CD4-positive, alpha-beta memory T cell (primary cell): Measurements from ENCODE around the gene SPATA3. TPM values are rescaled to one million over a fixed set of nuclear protein-coding genes. Genes with fewer than 3 reads are reported as not detected.

Experiments used
- CTCF ChIA-PET: fragments of 350-600 bp; sonication (Branson Sonifier 250); formaldehyde crosslinking; loops from one replicate; lab custom pipeline; 2021; ENCODE audit warnings: inconsistent platforms; ENCODE audit not compliant: partially characterized antibody; lab: Charles Lee
- POLR2A ChIA-PET: fragments of 350-600 bp; sonication (Branson Sonifier 250); formaldehyde crosslinking; loops from one replicate; lab custom pipeline; 2021; ENCODE audit not compliant: partially characterized antibody; lab: Charles Lee
- DNase-seq, 5 donors: peaks; one replicate each; pipeline versions ENCODE4 v3.0.0 to v3.0.0-alpha.2; 2020 to 2022; ENCODE audit warnings: mixed read lengths in 1 of 5
- H3K27ac ChIP-seq: one replicate; pipeline ENCODE4 v1.7.0; 2013; ENCODE audit warnings: low read depth, low read length
- H3K27me3 ChIP-seq: 2 replicates; pipeline ENCODE4 v1.7.0; 2013; ENCODE audit warnings: mild to moderate bottlenecking, low read length, moderate library complexity; ENCODE audit not compliant: insufficient read depth
- H3K36me3 ChIP-seq: 2 replicates; pipeline ENCODE4 v1.7.0; 2013; ENCODE audit warnings: mild to moderate bottlenecking, low read length, moderate library complexity; ENCODE audit not compliant: insufficient read depth
- H3K4me1 ChIP-seq: 2 replicates; pipeline ENCODE4 v1.7.0; 2013; ENCODE audit warnings: mild to moderate bottlenecking, low read length, moderate library complexity; ENCODE audit not compliant: insufficient read depth
- H3K4me3 ChIP-seq, 2 donors: one replicate each; pipeline ENCODE4 v1.7.0; 2013; ENCODE audit warnings: low read length in 2 of 2, mild to moderate bottlenecking in 1 of 2
- H3K9me3 ChIP-seq, 2 donors: one replicate each; pipeline ENCODE4 v1.7.0; 2013; ENCODE audit warnings: low read length in 2 of 2, control low read depth in 1 of 2; ENCODE audit not compliant: control insufficient read depth in 1 of 2
- H3K27ac Mint-ChIP-seq, 7 donors: one replicate each; pipeline ENCODE4 v1.8.0; 2020 to 2021; ENCODE audit warnings: mixed read lengths in 7 of 7, mild to moderate bottlenecking in 6 of 7, inconsistent platforms in 3 of 7, moderate library complexity in 3 of 7
- H3K27me3 Mint-ChIP-seq, 2 donors: one replicate each; pipeline ENCODE4 v1.8.0; 2020 to 2021; ENCODE audit warnings: mixed read lengths in 2 of 2
- H3K36me3 Mint-ChIP-seq, 2 donors: one replicate each; pipeline ENCODE4 v1.8.0; 2020 to 2021; ENCODE audit warnings: mixed read lengths in 2 of 2, inconsistent platforms in 1 of 2, mild to moderate bottlenecking in 1 of 2
- H3K4me1 Mint-ChIP-seq, 4 donors: one replicate each; pipeline ENCODE4 v1.8.0; 2020 to 2021; ENCODE audit warnings: mixed read lengths in 4 of 4, mild to moderate bottlenecking in 1 of 4
- H3K4me3 Mint-ChIP-seq, 8 donors: one replicate each; pipeline ENCODE4 v1.8.0; 2020 to 2021; ENCODE audit warnings: mixed read lengths in 8 of 8, mild to moderate bottlenecking in 7 of 8, moderate library complexity in 6 of 8, inconsistent platforms in 3 of 8
- H3K9me3 Mint-ChIP-seq, 8 donors: one replicate each; pipeline ENCODE4 v1.8.0; 2020 to 2021; ENCODE audit warnings: mixed read lengths in 8 of 8, mild to moderate bottlenecking in 5 of 8, inconsistent platforms in 3 of 8, moderate library complexity in 1 of 8
- intact Hi-C: fragments of 100-400 bp; cut with micrococcal nuclease; formaldehyde crosslinking; loops from one replicate; pipeline ENCODE4 v1.15.1; 2023
- polyA plus RNA-seq, 2 donors: library from polyadenylated mRNA; unstranded; fragments of 300-500 nt; fragmentation: Illumina TruSeq; gene quantifications; one replicate each; pipeline ENCODE4 v1.2.3, GENCODE V29; 2021
- total RNA-seq, 2 experiments: library from RNA; stranded (reverse); gene quantifications; one replicate each; pipeline ENCODE4 v1.2.3, GENCODE V29; 2021

SPATA3 gene
- total and polyA plus RNA-seq, 4 experiments from 2014 or later: not detected

DNA sequence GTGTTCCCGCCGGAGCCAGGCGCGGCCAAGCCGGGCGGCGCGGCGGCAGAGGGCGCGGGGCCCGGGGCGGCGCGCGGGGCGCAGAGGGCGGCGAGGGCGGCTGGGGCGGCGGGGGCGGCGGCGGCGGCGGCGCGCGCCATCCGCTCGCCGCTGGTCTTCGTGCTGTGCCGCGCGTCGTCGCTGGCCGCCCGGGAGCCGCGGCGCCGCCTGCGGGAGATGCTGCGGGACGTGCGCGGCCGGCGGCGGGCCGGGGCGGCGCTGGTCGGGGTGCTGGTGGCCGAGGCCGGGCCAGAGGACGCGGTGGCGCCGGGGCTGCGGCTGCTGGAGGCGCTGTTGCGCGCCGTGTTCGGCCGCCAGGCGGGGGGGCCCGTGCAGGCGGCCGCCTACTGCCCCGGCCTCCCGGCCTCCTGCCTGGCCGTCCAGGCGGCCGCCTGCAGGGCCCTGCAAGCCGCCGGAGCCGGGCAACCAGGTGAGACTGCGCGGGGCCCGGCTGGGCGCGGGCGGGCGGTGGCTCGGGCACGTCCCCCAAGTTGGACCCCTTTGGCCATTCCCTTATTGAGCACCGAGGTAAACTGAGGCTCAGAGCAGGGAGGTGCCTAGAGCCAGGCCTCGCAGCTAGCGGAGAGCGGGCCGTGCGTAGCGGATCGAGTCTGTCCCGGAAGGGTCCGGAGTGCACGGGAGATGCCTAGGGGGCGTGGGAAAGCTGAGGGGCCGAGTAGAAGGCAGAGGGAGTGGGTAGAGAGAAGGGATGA, 42.0 kb downstream of the SPATA3 start:
- Histone ChIP-seq H3K4me1 (no peaks in the 10 kb centered on the region), H3K36me3 (no peaks in the 10 kb centered on the region), H3K27me3 (peaks cover 22% of the 10 kb centered on the region), H3K4me3 (no peak overlapping the region), H3K27ac (no peak overlapping the region), H3K9me3 (no peaks in the 10 kb centered on the region)
- intact Hi-C loops: no loop called here
- CTCF ChIA-PET: no interaction called here
- Mint-ChIP-seq H3K4me1 (peaks cover 0 to 9% (median 2%) of the 10 kb centered on the region in 4 donors), H3K36me3 (no peaks in the 10 kb centered on the region), H3K9me3 (no peaks in the 10 kb centered on the region), H3K4me3 (peak overlapping the region in 7 of 8 donors; percentile 13 to 77 (median 68)), H3K27ac (no peak overlapping the region), H3K27me3 (peaks cover 38 to 54% of the 10 kb centered on the region in 2 donors)
- POLR2A ChIA-PET: no interaction called here
- DNase-seq: no peak

DNA sequence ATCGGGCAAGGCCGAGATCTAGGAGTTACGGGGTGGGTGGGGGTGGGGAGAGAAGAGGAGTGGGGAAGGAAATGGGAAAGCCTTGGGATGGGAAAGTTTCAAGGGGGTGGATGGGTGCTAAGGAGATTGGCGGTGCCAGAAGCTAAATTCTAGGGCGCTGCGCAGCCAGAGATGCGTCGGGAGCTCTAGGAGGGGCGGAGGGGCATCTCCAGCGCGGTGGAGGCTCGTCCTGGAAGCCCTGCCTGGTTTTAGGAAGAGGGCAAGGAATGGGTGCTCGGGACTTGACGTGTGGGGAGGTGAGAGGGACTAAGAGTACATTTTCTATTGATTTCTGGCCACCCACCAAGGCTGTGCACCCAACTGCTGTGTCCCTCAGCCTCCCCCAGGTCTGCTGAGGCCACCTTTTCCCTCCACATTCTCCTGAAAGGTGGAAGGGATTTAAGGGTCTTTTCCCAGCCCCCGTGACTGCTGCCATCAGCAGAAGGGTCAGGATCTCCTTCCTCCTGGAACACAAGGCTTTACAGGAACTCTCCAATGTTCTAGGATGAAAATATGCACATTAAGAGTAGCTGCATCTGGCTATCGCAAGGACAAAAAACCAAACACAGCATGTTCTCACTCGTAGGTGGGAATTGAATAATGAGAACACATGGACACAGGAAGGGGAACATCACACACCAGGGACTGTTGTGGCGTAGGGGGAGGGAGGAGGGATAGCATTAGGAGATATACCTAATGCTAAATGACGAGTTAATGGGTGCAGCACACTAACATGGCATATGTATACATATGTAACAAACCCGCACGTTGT, 42.8 kb downstream of the SPATA3 start:
- H3K27ac Mint-ChIP-seq: no peak overlapping the region
- no peak overlapping the region for H3K27ac ChIP-seq
- H3K4me3 Mint-ChIP-seq: peak overlapping the region in 7 of 8 donors; percentile 13 to 77 (median 68)
- no peaks in the 10 kb centered on the region for H3K4me1 ChIP-seq
- H3K9me3 ChIP-seq: no peaks in the 10 kb centered on the region
- ChIA-PET CTCF (no interaction called here), POLR2A (no interaction called here)
- peaks cover 0 to 9% (median 2%) of the 10 kb centered on the region in 4 donors for H3K4me1 Mint-ChIP-seq
- peaks cover 36 to 56% of the 10 kb centered on the region in 2 donors for H3K27me3 Mint-ChIP-seq
- no peaks in the 10 kb centered on the region for H3K9me3 Mint-ChIP-seq
- H3K27me3 ChIP-seq: peaks cover 22% of the 10 kb centered on the region
- H3K4me3 ChIP-seq: no peak overlapping the region
- intact Hi-C loops: no loop called here
- no peaks in the 10 kb centered on the region for H3K36me3 Mint-ChIP-seq
- H3K36me3 ChIP-seq: no peaks in the 10 kb centered on the region
- DNase-seq: no peak

DNA sequence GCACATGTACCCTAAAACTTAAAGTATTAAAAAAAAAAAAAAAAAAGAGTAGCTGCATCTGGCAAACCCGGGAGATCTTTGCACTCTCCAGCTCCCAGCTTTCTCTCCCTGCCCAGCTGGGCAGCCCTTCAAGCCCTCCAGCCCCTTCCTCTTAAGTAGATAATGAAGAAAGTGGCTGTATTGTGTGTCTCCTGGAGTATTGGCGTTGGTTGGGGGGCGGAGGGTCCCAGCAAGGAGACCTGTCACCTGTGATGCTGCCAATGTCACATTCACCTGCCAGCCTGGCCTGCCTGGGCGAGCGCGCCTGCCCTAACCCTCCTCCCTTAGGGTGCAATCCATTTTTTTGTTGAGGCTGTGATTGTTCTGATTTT, 43.4 kb downstream of the SPATA3 start:
- Mint-ChIP-seq H3K36me3 (no peaks in the 10 kb centered on the region), H3K27me3 (peaks cover 36 to 55% of the 10 kb centered on the region in 2 donors), H3K27ac (no peak overlapping the region), H3K4me1 (peaks cover 0 to 9% (median 2%) of the 10 kb centered on the region in 4 donors), H3K9me3 (no peaks in the 10 kb centered on the region), H3K4me3 (no peak overlapping the region)
- ChIA-PET CTCF (interaction anchor here (0.8 kb wide), 1 partner anchor 14 kb away, joined by 3 read pairs; no protein-coding TSS in a partner anchor), POLR2A (no interaction called here)
- Histone ChIP-seq H3K36me3 (no peaks in the 10 kb centered on the region), H3K4me3 (no peak overlapping the region), H3K27me3 (peaks cover 22% of the 10 kb centered on the region), H3K9me3 (no peaks in the 10 kb centered on the region), H3K4me1 (no peaks in the 10 kb centered on the region), H3K27ac (no peak overlapping the region)
- intact Hi-C loops: no loop called here
- no peak for DNase-seq

DNA sequence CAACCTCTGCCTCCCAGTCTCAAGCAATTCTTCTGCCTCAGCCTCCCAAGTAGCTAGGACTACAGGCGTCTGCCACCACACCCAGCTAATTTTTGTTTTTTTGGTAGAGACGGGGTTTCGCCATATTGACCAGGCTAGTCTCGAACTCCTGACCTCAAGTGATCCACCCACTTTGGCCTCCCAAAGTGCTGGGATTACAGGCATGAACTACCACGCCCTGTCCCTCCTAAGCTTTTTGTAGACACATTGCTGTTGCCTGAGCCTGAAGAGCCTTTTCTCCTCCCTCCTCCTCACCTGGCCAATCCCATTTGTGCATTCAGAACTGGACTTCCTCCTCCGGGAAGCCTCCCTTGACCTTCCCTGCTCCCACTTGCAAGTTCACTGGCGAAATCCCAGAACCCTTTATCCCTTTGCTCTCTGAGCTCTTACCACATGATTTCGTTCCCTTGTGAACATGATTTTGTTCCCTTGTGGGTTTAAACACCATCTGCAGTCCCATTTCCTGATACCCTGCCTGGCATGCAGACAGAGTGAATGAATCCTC, 44.0 kb downstream of the SPATA3 start:
- Histone ChIP-seq H3K27ac (no peak overlapping the region), H3K36me3 (no peaks in the 10 kb centered on the region), H3K27me3 (peaks cover 22% of the 10 kb centered on the region), H3K4me1 (no peaks in the 10 kb centered on the region), H3K9me3 (no peaks in the 10 kb centered on the region), H3K4me3 (no peak overlapping the region)
- H3K27me3 Mint-ChIP-seq: peaks cover 36 to 52% of the 10 kb centered on the region in 2 donors
- no peaks in the 10 kb centered on the region for H3K36me3 Mint-ChIP-seq
- no peak overlapping the region for H3K27ac Mint-ChIP-seq
- no peak for DNase-seq
- H3K4me3 Mint-ChIP-seq: no peak overlapping the region
- intact Hi-C loops: no loop called here
- peaks cover 0 to 9% (median 2%) of the 10 kb centered on the region in 4 donors for H3K4me1 Mint-ChIP-seq
- H3K9me3 Mint-ChIP-seq: no peaks in the 10 kb centered on the region
- ChIA-PET POLR2A (no interaction called here), CTCF (interaction anchor here (0.8 kb wide), 1 partner anchor 13 kb away, joined by 3 read pairs; no protein-coding TSS in a partner anchor)

DNA sequence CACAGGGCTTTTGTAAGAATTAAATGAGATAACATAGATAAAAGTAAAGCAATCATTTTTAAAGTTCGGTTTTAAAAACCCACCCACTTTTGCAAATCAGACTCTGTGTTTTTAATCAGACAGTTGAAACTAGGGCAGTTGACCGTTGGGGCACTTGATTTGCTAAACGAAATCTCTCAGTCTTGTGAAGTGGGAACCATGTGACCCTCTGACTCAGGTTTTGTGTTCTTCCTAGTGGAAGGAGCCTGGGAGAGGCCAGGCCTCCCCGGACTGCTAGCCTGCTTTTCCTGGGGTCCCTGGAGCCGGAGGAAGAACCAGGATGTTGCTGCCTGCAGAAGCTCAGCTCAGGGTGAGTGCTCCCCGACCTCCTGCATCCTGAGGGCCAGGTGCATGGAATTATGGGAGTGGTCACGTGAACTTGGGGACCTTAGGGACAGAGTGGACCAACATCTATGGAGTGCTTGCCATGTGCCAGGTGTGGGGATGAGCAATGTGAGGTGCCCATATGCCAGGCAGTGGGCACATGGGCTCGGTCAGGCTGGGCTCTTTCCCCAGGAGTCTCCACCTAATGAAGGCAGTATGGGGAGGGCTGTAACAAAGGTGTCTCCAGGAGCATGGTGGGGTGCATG, 45.3 kb downstream of the SPATA3 start:
- no peaks in the 10 kb centered on the region for H3K36me3 ChIP-seq
- Mint-ChIP-seq H3K36me3 (no peaks in the 10 kb centered on the region), H3K9me3 (no peaks in the 10 kb centered on the region), H3K4me3 (no peak overlapping the region), H3K27ac (no peak overlapping the region), H3K4me1 (peaks cover 0 to 9% (median 2%) of the 10 kb centered on the region in 4 donors), H3K27me3 (peaks cover 28 to 47% of the 10 kb centered on the region in 2 donors)
- intact Hi-C loops: no loop called here
- ChIA-PET POLR2A (no interaction called here), CTCF (interaction anchor here (3.3 kb wide), 1 partner anchor 12 kb away, joined by 15 read pairs; no protein-coding TSS in a partner anchor)
- H3K27ac ChIP-seq: no peak overlapping the region
- H3K27me3 ChIP-seq: peaks cover 19% of the 10 kb centered on the region
- no peaks in the 10 kb centered on the region for H3K4me1 ChIP-seq
- H3K4me3 ChIP-seq: no peak overlapping the region
- H3K9me3 ChIP-seq: no peaks in the 10 kb centered on the region
- no peak for DNase-seq

DNA sequence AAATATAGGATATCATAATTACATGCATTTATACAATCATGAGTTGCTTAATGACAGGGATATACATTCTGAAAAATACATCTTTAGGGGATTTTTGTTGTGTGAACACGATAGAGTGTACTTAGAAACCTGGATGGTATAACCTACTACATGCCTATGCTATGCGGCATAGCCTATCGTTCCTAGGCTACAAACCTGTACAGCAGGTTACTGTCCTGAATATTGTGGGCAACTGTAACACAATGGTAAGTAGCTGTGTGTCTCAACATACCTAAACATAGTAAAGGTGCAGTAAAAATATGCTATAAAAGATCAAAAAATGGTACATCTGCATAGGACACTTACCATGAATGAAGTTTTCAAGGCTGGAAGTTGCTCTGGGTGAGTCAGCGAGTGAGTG, 47.9 kb downstream of the SPATA3 start:
- Mint-ChIP-seq H3K4me1 (no peaks in the 10 kb centered on the region), H3K27ac (no peak overlapping the region), H3K36me3 (no peaks in the 10 kb centered on the region), H3K9me3 (no peaks in the 10 kb centered on the region), H3K4me3 (no peak overlapping the region), H3K27me3 (peaks cover 21 to 38% of the 10 kb centered on the region in 2 donors)
- ChIA-PET POLR2A (no interaction called here), CTCF (interaction anchor here (1.3 kb wide), 1 partner anchor 9 kb away, joined by 5 read pairs; no protein-coding TSS in a partner anchor)
- peaks cover 10% of the 10 kb centered on the region for H3K27me3 ChIP-seq
- H3K4me1 ChIP-seq: no peaks in the 10 kb centered on the region
- no peak for DNase-seq
- H3K36me3 ChIP-seq: no peaks in the 10 kb centered on the region
- no peak overlapping the region for H3K27ac ChIP-seq
- intact Hi-C loops: no loop called here
- H3K9me3 ChIP-seq: no peaks in the 10 kb centered on the region
- no peak overlapping the region for H3K4me3 ChIP-seq

DNA sequence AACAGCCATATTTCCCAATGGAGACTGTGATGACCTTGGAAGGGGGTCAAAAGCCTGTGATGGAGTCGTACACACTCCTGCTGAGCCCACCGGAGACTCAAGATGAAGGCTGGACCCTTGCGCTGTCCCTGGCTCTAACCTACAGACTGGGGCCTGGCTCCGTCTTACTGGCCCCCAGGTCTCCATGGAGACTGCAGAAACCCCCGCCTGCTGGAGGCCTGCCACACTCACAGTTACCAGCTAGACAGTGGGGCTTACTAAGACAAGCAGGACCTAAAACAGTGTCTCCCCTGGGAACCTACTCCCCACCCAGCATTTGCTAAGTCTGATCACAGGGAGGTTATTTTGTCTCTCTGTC, 51.0 kb downstream of the SPATA3 start:
- no peak overlapping the region for H3K4me3 Mint-ChIP-seq
- H3K9me3 Mint-ChIP-seq: no peaks in the 10 kb centered on the region
- DNase-seq: no peak
- H3K27me3 ChIP-seq: no peaks in the 10 kb centered on the region
- intact Hi-C loops: no loop called here
- H3K27ac Mint-ChIP-seq: no peak overlapping the region
- peaks cover 0 to under 1% (median 0%) of the 10 kb centered on the region in 4 donors for H3K4me1 Mint-ChIP-seq
- H3K4me3 ChIP-seq: no peak overlapping the region
- H3K36me3 Mint-ChIP-seq: no peaks in the 10 kb centered on the region
- no peaks in the 10 kb centered on the region for H3K36me3 ChIP-seq
- POLR2A ChIA-PET: no interaction called here
- H3K27me3 Mint-ChIP-seq: peaks cover 4 to 16% of the 10 kb centered on the region in 2 donors
- H3K27ac ChIP-seq: no peak overlapping the region
- no peaks in the 10 kb centered on the region for H3K4me1 ChIP-seq
- no peaks in the 10 kb centered on the region for H3K9me3 ChIP-seq
- CTCF ChIA-PET: no interaction called here
